ENCODE measurements around the gene TCF20.

TCF20 gene

GRCh38 chr22:42307806-42308563 lies 37.5 kb upstream of the TCF20 start:
- H3K4me3 ChIP-seq (ENCODE audit: low read length) = no peak overlapping the region
- no peak for DNase-seq (ENCODE audit: low read depth)
- TF ChIP-seq CTCF (IDR thresholded peaks at IDR 0.05; ENCODE audit: insufficient read depth, low read depth, low read length, missing control alignments) = no peak

- TF ChIP-seq CTCF (IDR thresholded peaks at IDR 0.05; ENCODE audit: insufficient read depth, low read depth, low read length, missing control alignments) = no peak
- H3K4me3 ChIP-seq (ENCODE audit: low read length) = no peak overlapping the region
- DNase-seq (ENCODE audit: low read depth) = no peak
Observed at GRCh38 chr22:42306010-42306409, 35.6 kb upstream of the TCF20 start.

GRCh38 chr22:42304324-42304790 lies 33.9 kb upstream of the TCF20 start:
- no peak for DNase-seq (ENCODE audit: low read depth)
- TF ChIP-seq CTCF (IDR thresholded peaks at IDR 0.05; ENCODE audit: insufficient read depth, low read depth, low read length, missing control alignments) = no peak
- H3K4me3 ChIP-seq (ENCODE audit: low read length) = no peak overlapping the region

- no peak for TF ChIP-seq CTCF (IDR thresholded peaks at IDR 0.05; ENCODE audit: insufficient read depth, low read depth, low read length, missing control alignments)
- no peak for DNase-seq (ENCODE audit: low read depth)
- H3K4me3 ChIP-seq (ENCODE audit: low read length) = no peak overlapping the region
Observed at GRCh38 chr22:42303396-42304323, 33.2 kb upstream of the TCF20 start.

- no peak overlapping the region for H3K4me3 ChIP-seq (ENCODE audit: low read length)
- TF ChIP-seq CTCF (IDR thresholded peaks at IDR 0.05; ENCODE audit: insufficient read depth, low read depth, low read length, missing control alignments) = no peak
- DNase-seq (ENCODE audit: low read depth) = no peak
Observed at GRCh38 chr22:42301742-42302102, 31.3 kb upstream of the TCF20 start.

- TF ChIP-seq CTCF (IDR thresholded peaks at IDR 0.05; ENCODE audit: insufficient read depth, low read depth, low read length, missing control alignments) = no peak
- H3K4me3 ChIP-seq (ENCODE audit: low read length) = no peak overlapping the region
- DNase-seq (ENCODE audit: low read depth) = no peak
Observed at GRCh38 chr22:42301077-42301741, 30.8 kb upstream of the TCF20 start.
